Stomach (tissue), 4 donors: Measurements from ENCODE around the gene DLG2.

Experiments used
- EP300 ChIP-seq: sonication (generic); formaldehyde crosslinking; IDR thresholded peaks from one replicate; pipeline ENCODE4 v1.6.1; 2017; ENCODE audit warnings: antibody characterized with exemption
- POLR2A ChIP-seq, 4 donors: fragments of 450-650 bp; IDR thresholded peaks; one replicate each; pipeline ENCODE4 v1.6.1; 2016; ENCODE audit warnings: antibody characterized with exemption in 4 of 4, control low read depth in 2 of 4, mild to moderate bottlenecking in 1 of 4, moderate library complexity in 1 of 4
- POLR2AphosphoS5 ChIP-seq, 3 donors: sonication (generic); formaldehyde crosslinking; IDR thresholded peaks; one replicate each; pipeline ENCODE4 v1.6.1; 2016; ENCODE audit warnings: antibody characterized with exemption in 3 of 3
- TF ChIP-seq, protein P1 (sequence below), 7 experiments: fragments of 450-650 bp in 4 of 7; fragments of 200-600 bp in 3 of 7; sonication (generic) in 3 of 7; IDR thresholded peaks; one replicate each; pipeline ENCODE4 v1.5.1; 2016 to 2019; ENCODE audit warnings: antibody characterized with exemption in 7 of 7, control low read depth in 2 of 7, mild to moderate bottlenecking in 1 of 7

GRCh38 chr11:83467837-83468236 lies 2159.3 kb downstream of the DLG2 start:
- TF ChIP-seq, protein P1, sequence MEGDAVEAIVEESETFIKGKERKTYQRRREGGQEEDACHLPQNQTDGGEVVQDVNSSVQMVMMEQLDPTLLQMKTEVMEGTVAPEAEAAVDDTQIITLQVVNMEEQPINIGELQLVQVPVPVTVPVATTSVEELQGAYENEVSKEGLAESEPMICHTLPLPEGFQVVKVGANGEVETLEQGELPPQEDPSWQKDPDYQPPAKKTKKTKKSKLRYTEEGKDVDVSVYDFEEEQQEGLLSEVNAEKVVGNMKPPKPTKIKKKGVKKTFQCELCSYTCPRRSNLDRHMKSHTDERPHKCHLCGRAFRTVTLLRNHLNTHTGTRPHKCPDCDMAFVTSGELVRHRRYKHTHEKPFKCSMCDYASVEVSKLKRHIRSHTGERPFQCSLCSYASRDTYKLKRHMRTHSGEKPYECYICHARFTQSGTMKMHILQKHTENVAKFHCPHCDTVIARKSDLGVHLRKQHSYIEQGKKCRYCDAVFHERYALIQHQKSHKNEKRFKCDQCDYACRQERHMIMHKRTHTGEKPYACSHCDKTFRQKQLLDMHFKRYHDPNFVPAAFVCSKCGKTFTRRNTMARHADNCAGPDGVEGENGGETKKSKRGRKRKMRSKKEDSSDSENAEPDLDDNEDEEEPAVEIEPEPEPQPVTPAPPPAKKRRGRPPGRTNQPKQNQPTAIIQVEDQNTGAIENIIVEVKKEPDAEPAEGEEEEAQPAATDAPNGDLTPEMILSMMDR (IDR thresholded peaks at IDR 0.05): no peak
- no peak for TF ChIP-seq POLR2AphosphoS5 (IDR thresholded peaks at IDR 0.05)
- TF ChIP-seq POLR2A (IDR thresholded peaks at IDR 0.05): no peak
- TF ChIP-seq EP300: no peak
